Spleen (tissue), 13 donors: ENCODE results near the gene DNAJC25. TPM values are rescaled to one million over a fixed set of nuclear protein-coding genes. Genes with fewer than 3 reads are reported as not detected.

Experiments
- DNase-seq: peaks from one replicate; pipeline ENCODE4 v3.0.0-alpha.2; 2020
- H3K27ac ChIP-seq, 8 donors: fragments of 200-600 bp; sonication (generic) in 7 of 8; 1 replicate in 4 of 8; 2 replicates in 4 of 8; pipeline versions ENCODE4 v1.5.0 to v1.8.0; 2016 to 2021; ENCODE audit warnings: inconsistent platforms in 4 of 8, mild to moderate bottlenecking in 4 of 8, moderate library complexity in 1 of 8
- H3K27me3 ChIP-seq, 7 donors: fragments of 200-600 bp; sonication (generic) in 6 of 7; replicated peaks in 1 of 7; 1 replicate in 4 of 7; 2 replicates in 3 of 7; pipeline versions ENCODE4 v1.5.0 to v1.8.0; 2016 to 2021; ENCODE audit warnings: inconsistent platforms in 3 of 7, mild to moderate bottlenecking in 1 of 7
- H3K36me3 ChIP-seq, 6 donors: fragments of 200-600 bp; sonication (generic) in 5 of 6; 1 replicate in 4 of 6; 2 replicates in 2 of 6; pipeline versions ENCODE4 v1.5.0 to v1.8.0; 2016 to 2021; ENCODE audit warnings: inconsistent platforms in 2 of 6
- H3K4me1 ChIP-seq, 6 donors: fragments of 200-600 bp; sonication (generic) in 5 of 6; 1 replicate in 3 of 6; 2 replicates in 3 of 6; pipeline versions ENCODE4 v1.5.0 to v1.8.0; 2016 to 2021; ENCODE audit warnings: inconsistent platforms in 3 of 6
- H3K4me3 ChIP-seq, 8 donors: fragments of 200-600 bp; sonication (generic) in 7 of 8; 1 replicate in 4 of 8; 2 replicates in 4 of 8; pipeline versions ENCODE4 v1.5.0 to v1.8.0; 2016 to 2021; ENCODE audit warnings: inconsistent platforms in 4 of 8, mild to moderate bottlenecking in 4 of 8, moderate library complexity in 2 of 8
- H3K9me3 ChIP-seq, 8 donors: fragments of 200-600 bp; sonication (generic) in 7 of 8; 1 replicate in 4 of 8; 2 replicates in 4 of 8; pipeline versions ENCODE4 v1.5.0 to v1.8.0; 2016 to 2021; ENCODE audit warnings: inconsistent platforms in 4 of 8
- CTCF ChIP-seq, 11 experiments: fragments of 200-600 bp in 7 of 11; fragments of 450-650 bp in 4 of 11; sonication (generic) in 4 of 11; IDR thresholded peaks in 8 of 11; conservative IDR thresholded peaks in 3 of 11; 1 replicate in 7 of 11; 2 replicates in 4 of 11; pipeline versions ENCODE4 v1.4.0 to v1.8.0; 2016 to 2021; ENCODE audit warnings: antibody characterized with exemption in 11 of 11, inconsistent platforms in 4 of 11, mild to moderate bottlenecking in 1 of 11
- POLR2A ChIP-seq, 3 donors: fragments of 450-650 bp; IDR thresholded peaks; one replicate each; pipeline ENCODE4 v1.5.1; 2017; ENCODE audit warnings: antibody characterized with exemption in 3 of 3, mild to moderate bottlenecking in 1 of 3
- POLR2AphosphoS5 ChIP-seq, 3 donors: sonication (generic); formaldehyde crosslinking; IDR thresholded peaks; one replicate each; pipeline ENCODE4 v1.5.1; 2017; ENCODE audit warnings: antibody characterized with exemption in 3 of 3
- WGBS, 5 donors: extraction: QIAGEN DNeasy Blood & Tissue Kit in 3 of 5; methylation state at CpG; one replicate each; pipeline versions ENCODE4 v1.1.5 to v1.1.7; 2013 to 2018; 5-methylcytosine and 5-hydroxymethylcytosine counted together
- intact Hi-C: fragments of 100-400 bp; cut with DNase I; formaldehyde crosslinking; loops from one replicate; pipeline ENCODE4 v1.15.0; 2023; ENCODE audit warnings: low total_unique reads
- long read RNA-seq, 2 donors: transcript quantifications; one replicate each; lab custom pipeline, GENCODE V29; 2026
- polyA plus RNA-seq, 3 donors: library from polyadenylated mRNA; stranded (reverse); fragments of 200-250 nt; gene quantifications; one replicate each; pipeline ENCODE4 v1.2.1, GENCODE V29; 2013
- total RNA-seq, 7 donors: library from RNA; depleted of rRNA in 3 of 7; stranded (reverse); fragments of >200 nt in 3 of 7; fragmentation: NEBNext Ultra II Directional in 4 of 7; extraction: Animal tissue kit (Norgen Biotek cat#: 25700) in 4 of 7; gene quantifications; one replicate each; pipeline versions ENCODE4 v1.1.0 to v1.2.1, GENCODE V29; 2016 to 2021
- donor health status: healthy with polysubstance abuse.
- donor health status: DM: no; HTN: no; CAD: no; lungs with moderate emphysema.
- donor health status: DM: no; HTN: no; CAD: no.
- donor health status: Bipolar disorder and iron deficiency.
- donor health status: healthy.
- donor health status: DM: no; HTN: no; CAD: no.
- donor health status: DM: yes; HTN: yes; CAD: no.

The DNAJC25 gene
- total RNA-seq (1 to 10 TPM; 3.3 to 6.0 (median 4.1) TPM), polyA plus RNA-seq (1 to 10 TPM; 3.1 to 3.4 (median 3.3) TPM)
- long read RNA-seq, donor 1, partial matches to known transcripts: 0 of 2 reads
- long read RNA-seq, donor 1, other reads (novel, unspliced or antisense): 0 of 2 reads
- long read RNA-seq, donor 2, partial matches to known transcripts: 0 of 2 reads
- long read RNA-seq, donor 2, other reads (novel, unspliced or antisense): 0 of 2 reads

- TF ChIP-seq POLR2A (IDR thresholded peaks at IDR 0.05) (peak; percentile 96 to 99 (median 97)), POLR2AphosphoS5 (IDR thresholded peaks at IDR 0.05) (peak; percentile 98 to 100 (median 99)), CTCF (IDR thresholded peaks at IDR 0.05 in 8 of 11, conservative IDR thresholded peaks at IDR 0.05 in 3 of 11) (peak in 6 of 11 experiments; percentile 2 to 52 (median 26))
- Histone ChIP-seq H3K27me3 (no peaks in the 10 kb centered on the region), H3K36me3 (no peaks in the 10 kb centered on the region), H3K9me3 (no peaks in the 10 kb centered on the region), H3K4me3 (peak within 1 kb of the TSS; percentile 69 to 97 (median 90)), H3K4me1 (peaks cover 9 to 58% (median 44%) of the 10 kb centered on the region in 6 donors), H3K27ac (peak within 1 kb of the TSS; percentile 64 to 97 (median 93))
- whole genome bisulfite sequencing, 5 donors: 0 to 1% (median 0%) methylated on average over 22 to 79 of the region's 79 CpGs
- intact Hi-C loops: loop anchor here (10.0 kb wide), 1 partner anchor 147 kb away; the partner anchor contains the start of gene ECPAS
- DNase-seq: peak; percentile 99
Observed at GRCh38 chr9:111631214-111631971, at the start of gene DNAJC25. Gene DNAJC25, plus strand, starts transcription at chr9:111631334. Its CDS starts 74 bp downstream, at chr9:111631408.

GRCh38 chr9:111582888-111583287 lies 48.2 kb upstream of the DNAJC25 start:
- WGBS, 5 donors: 76 to 87% (median 80%) methylated on average over 3 of the region's 3 CpGs
- Histone ChIP-seq H3K27ac (no peak overlapping the region), H3K4me1 (no peaks in the 10 kb centered on the region), H3K36me3 (peaks cover 0 to 68% (median 0%) of the 10 kb centered on the region in 6 donors), H3K27me3 (no peaks in the 10 kb centered on the region), H3K4me3 (no peak overlapping the region), H3K9me3 (no peaks in the 10 kb centered on the region)
- TF ChIP-seq POLR2AphosphoS5 (IDR thresholded peaks at IDR 0.05) (no peak), CTCF (IDR thresholded peaks at IDR 0.05 in 8 of 11, conservative IDR thresholded peaks at IDR 0.05 in 3 of 11) (no peak), POLR2A (IDR thresholded peaks at IDR 0.05) (no peak)
- no peak for DNase-seq
- intact Hi-C loops: no loop called here

- Histone ChIP-seq H3K4me1 (no peaks in the 10 kb centered on the region), H3K27ac (no peak overlapping the region), H3K4me3 (no peak overlapping the region), H3K36me3 (peaks cover 0 to 41% (median 0%) of the 10 kb centered on the region in 6 donors), H3K27me3 (peaks cover 0 to 4% (median 0%) of the 10 kb centered on the region in 7 donors), H3K9me3 (no peaks in the 10 kb centered on the region)
- intact Hi-C loops: no loop called here
- TF ChIP-seq POLR2A (IDR thresholded peaks at IDR 0.05): no peak
- DNase-seq: no peak
- WGBS, 5 donors: 88 to 96% (median 94%) methylated on average over 5 of the region's 5 CpGs
Observed at GRCh38 chr9:111586378-111586777, 44.8 kb upstream of the DNAJC25 start.

GRCh38 chr9:111588846-111589245 lies 42.3 kb upstream of the DNAJC25 start:
- no peak for DNase-seq
- Histone ChIP-seq H3K27ac (no peak overlapping the region), H3K9me3 (no peaks in the 10 kb centered on the region), H3K27me3 (peaks cover 0 to 4% (median 0%) of the 10 kb centered on the region in 7 donors), H3K4me1 (no peaks in the 10 kb centered on the region), H3K4me3 (no peak overlapping the region), H3K36me3 (peaks cover 0 to 26% (median 0%) of the 10 kb centered on the region in 6 donors)
- 77 to 89% (median 81%) methylated on average over 5 of the region's 5 CpGs for WGBS, 5 donors
- intact Hi-C loops: no loop called here
- TF ChIP-seq CTCF (IDR thresholded peaks at IDR 0.05 in 8 of 11, conservative IDR thresholded peaks at IDR 0.05 in 3 of 11) (no peak), POLR2A (IDR thresholded peaks at IDR 0.05) (no peak), POLR2AphosphoS5 (IDR thresholded peaks at IDR 0.05) (no peak)
